ENCODE results near the gene TAS1R3. TPM values are rescaled to one million over a fixed set of nuclear protein-coding genes. Genes with fewer than 3 reads are reported as not detected.

The TAS1R3 gene
- total RNA-seq (under 1 TPM in 6 of 7 donors, not detected in 1; 0.07 to 0.40 (median 0.23) TPM), polyA plus RNA-seq (under 1 TPM in 1 of 2 donors, not detected in 1; 0.24 TPM)
- long read RNA-seq, donor 1, result 0 reads
- long read RNA-seq, donor 2, result 0 reads
- long read RNA-seq, donor 3, result 0 reads

GRCh38 chr1:1331068-1331965 lies at the start of gene TAS1R3:
Gene TAS1R3 (plus strand): TSS chr1:1331280. CDS start chr1:1331346, 66 bp downstream.
- intact Hi-C loops (cut with DNase I), result no loop called here
- Histone ChIP-seq H3K27ac (no peak within 1 kb of the TSS), H3K36me3 (no peaks in the 10 kb centered on the region), H3K4me3 (no peak within 1 kb of the TSS), H3K27me3 (no peaks in the 10 kb centered on the region), H3K4me1 (ENCODE audit: insufficient read depth) (no peaks in the 10 kb centered on the region), H3K9me3 (no peaks in the 10 kb centered on the region)
- 61 to 74% (median 65%) methylated on average over 37 to 41 of the region's 41 CpGs for WGBS, 3 donors
- TF ChIP-seq CTCF (IDR thresholded peaks at IDR 0.05) (no peak), POLR2A (IDR thresholded peaks at IDR 0.05) (no peak), EP300 (IDR thresholded peaks at IDR 0.05) (no peak)
- no peak for DNase-seq

- DNase-seq, result peak in 2 of 5 donors; percentile 35 to 57
- H3K27me3 ChIP-seq, result no peaks in the 10 kb centered on the region
- H3K9me3 ChIP-seq, result no peaks in the 10 kb centered on the region
- no peaks in the 10 kb centered on the region for H3K4me1 ChIP-seq (ENCODE audit: insufficient read depth)
- H3K4me3 ChIP-seq, result no peak overlapping the region
- TF ChIP-seq CTCF (IDR thresholded peaks at IDR 0.05), result no peak
- no peak for TF ChIP-seq POLR2A (IDR thresholded peaks at IDR 0.05)
- no peak for TF ChIP-seq EP300 (IDR thresholded peaks at IDR 0.05)
- intact Hi-C loops (cut with DNase I), result no loop called here
- no peak overlapping the region for H3K27ac ChIP-seq
- WGBS, 3 donors, result 20 to 38% (median 23%) methylated on average over 22 to 26 of the region's 26 CpGs
- H3K36me3 ChIP-seq, result no peaks in the 10 kb centered on the region
Measured at GRCh38 chr1:1281533-1282321, 49.4 kb upstream of the TAS1R3 start.

GRCh38 chr1:1282998-1283397 lies 48.1 kb upstream of the TAS1R3 start:
- Histone ChIP-seq H3K9me3 (no peaks in the 10 kb centered on the region), H3K36me3 (no peaks in the 10 kb centered on the region), H3K4me1 (ENCODE audit: insufficient read depth) (no peaks in the 10 kb centered on the region), H3K4me3 (no peak overlapping the region), H3K27me3 (no peaks in the 10 kb centered on the region), H3K27ac (no peak overlapping the region)
- DNase-seq, result no peak
- intact Hi-C loops (cut with DNase I), result no loop called here
- WGBS, 3 donors, result 74 to 86% (median 80%) methylated on average over 12 to 14 of the region's 14 CpGs
- no peak for TF ChIP-seq POLR2A (IDR thresholded peaks at IDR 0.05)
- no peak for TF ChIP-seq CTCF (IDR thresholded peaks at IDR 0.05)
- no peak for TF ChIP-seq EP300 (IDR thresholded peaks at IDR 0.05)

- no peak for TF ChIP-seq CTCF (IDR thresholded peaks at IDR 0.05)
- no peak for TF ChIP-seq EP300 (IDR thresholded peaks at IDR 0.05)
- no peak for TF ChIP-seq POLR2A (IDR thresholded peaks at IDR 0.05)
- Histone ChIP-seq H3K4me1 (ENCODE audit: insufficient read depth) (no peaks in the 10 kb centered on the region), H3K9me3 (no peaks in the 10 kb centered on the region), H3K27ac (no peak overlapping the region), H3K27me3 (no peaks in the 10 kb centered on the region), H3K4me3 (no peak overlapping the region), H3K36me3 (no peaks in the 10 kb centered on the region)
- intact Hi-C loops (cut with DNase I), result no loop called here
- WGBS, 3 donors, result 3 to 11% (median 3%) methylated on average over 3 to 8 of the region's 9 CpGs
- no peak for DNase-seq
Measured at GRCh38 chr1:1283821-1284220, 47.3 kb upstream of the TAS1R3 start.
